ENCODE results near the gene DNAH8. TPM values are rescaled to one million over a fixed set of nuclear protein-coding genes. Genes with fewer than 3 reads are reported as not detected.
A peak's percentile ranks its signal among the peaks of the same experiment; 100 is the strongest.

Gene DNAH8
- total and polyA plus RNA-seq, 2 donors, result 0.05 to 0.11 TPM

GRCh38 chr6:39020136-39020535, 305.0 kb downstream of the DNAH8 start:
- Histone ChIP-seq H3K36me3 (ENCODE audit: control insufficient read depth in 2 of 2, insufficient read depth in 2 of 2, low read length in 1 of 2) (no peaks in the 10 kb centered on the region), H3K4me1 (ENCODE audit: control insufficient read depth in 2 of 2, insufficient read depth in 2 of 2, low read length in 2 of 2) (no peaks in the 10 kb centered on the region), H3K27ac (ENCODE audit: low read depth in 1 of 2, low read length in 1 of 2) (no peak overlapping the region), H3K4me3 (ENCODE audit: low read length in 2 of 2) (no peak overlapping the region), H3K9me3 (ENCODE audit: control insufficient read depth in 2 of 2, insufficient read depth in 1 of 2, low read length in 1 of 2) (no peaks in the 10 kb centered on the region), H3K27me3 (ENCODE audit: control insufficient read depth in 2 of 2, insufficient read depth in 1 of 2, low read length in 1 of 2) (peaks cover 0 to 9% of the 10 kb centered on the region in 2 donors)
- WGBS, result 87% methylated on average over 2 of the region's 2 CpGs
- DNase-seq (ENCODE audit: low read depth in 6 of 9, low spot score in 9 of 9), result no peak

- Histone ChIP-seq H3K4me1 (ENCODE audit: control insufficient read depth in 2 of 2, insufficient read depth in 2 of 2, low read length in 2 of 2) (no peaks in the 10 kb centered on the region), H3K9me3 (ENCODE audit: control insufficient read depth in 2 of 2, insufficient read depth in 1 of 2, low read length in 1 of 2) (no peaks in the 10 kb centered on the region), H3K36me3 (ENCODE audit: control insufficient read depth in 2 of 2, insufficient read depth in 2 of 2, low read length in 1 of 2) (no peaks in the 10 kb centered on the region), H3K27ac (ENCODE audit: low read depth in 1 of 2, low read length in 1 of 2) (no peak overlapping the region), H3K4me3 (ENCODE audit: low read length in 2 of 2) (no peak overlapping the region), H3K27me3 (ENCODE audit: control insufficient read depth in 2 of 2, insufficient read depth in 1 of 2, low read length in 1 of 2) (peaks cover 0 to 9% of the 10 kb centered on the region in 2 donors)
- DNase-seq (ENCODE audit: low read depth in 6 of 9, low spot score in 9 of 9), result no peak
- WGBS, result 87% methylated on average over 2 of the region's 2 CpGs
Observed at GRCh38 chr6:39021041-39021440, 305.9 kb downstream of the DNAH8 start.

DNA sequence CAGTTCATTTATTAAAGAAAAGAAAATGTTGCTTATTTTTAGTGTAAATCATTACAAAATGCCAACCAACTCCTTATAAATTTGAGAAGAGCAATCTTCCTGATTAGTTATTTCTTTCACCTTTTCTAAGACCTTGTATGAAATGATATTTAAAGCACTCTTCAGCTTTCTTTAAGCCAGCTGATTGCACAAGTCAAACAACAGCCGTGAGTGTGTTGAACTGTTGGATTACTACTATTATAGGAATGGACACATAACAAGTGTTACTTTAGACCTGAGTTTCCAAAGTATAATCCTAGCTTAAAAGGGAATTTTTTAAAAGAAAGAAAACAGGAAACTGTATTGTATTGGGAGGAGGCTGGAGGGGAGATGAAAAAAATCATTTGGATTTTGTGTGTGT, 306.7 kb downstream of the DNAH8 start:
- Histone ChIP-seq H3K4me3 (ENCODE audit: low read length in 2 of 2) (no peak overlapping the region), H3K9me3 (ENCODE audit: control insufficient read depth in 2 of 2, insufficient read depth in 1 of 2, low read length in 1 of 2) (no peaks in the 10 kb centered on the region), H3K36me3 (ENCODE audit: control insufficient read depth in 2 of 2, insufficient read depth in 2 of 2, low read length in 1 of 2) (no peaks in the 10 kb centered on the region), H3K27ac (ENCODE audit: low read depth in 1 of 2, low read length in 1 of 2) (no peak overlapping the region), H3K27me3 (ENCODE audit: control insufficient read depth in 2 of 2, insufficient read depth in 1 of 2, low read length in 1 of 2) (peaks cover 0 to 9% of the 10 kb centered on the region in 2 donors), H3K4me1 (ENCODE audit: control insufficient read depth in 2 of 2, insufficient read depth in 2 of 2, low read length in 2 of 2) (no peaks in the 10 kb centered on the region)
- no peak for DNase-seq (ENCODE audit: low read depth in 6 of 9, low spot score in 9 of 9)
- 95% methylated on average over 1 of the region's 1 CpG for WGBS

GRCh38 chr6:39026175-39026574, 311.1 kb downstream of the DNAH8 start:
- H3K36me3 ChIP-seq (ENCODE audit: control insufficient read depth in 2 of 2, insufficient read depth in 2 of 2, low read length in 1 of 2), result no peaks in the 10 kb centered on the region
- no peaks in the 10 kb centered on the region for H3K9me3 ChIP-seq (ENCODE audit: control insufficient read depth in 2 of 2, insufficient read depth in 1 of 2, low read length in 1 of 2)
- H3K4me3 ChIP-seq (ENCODE audit: low read length in 2 of 2), result no peak overlapping the region
- no peak for DNase-seq (ENCODE audit: low read depth in 6 of 9, low spot score in 9 of 9)
- peaks cover 0 to 7% of the 10 kb centered on the region in 2 donors for H3K27me3 ChIP-seq (ENCODE audit: control insufficient read depth in 2 of 2, insufficient read depth in 1 of 2, low read length in 1 of 2)
- H3K4me1 ChIP-seq (ENCODE audit: control insufficient read depth in 2 of 2, insufficient read depth in 2 of 2, low read length in 2 of 2), result no peaks in the 10 kb centered on the region
- H3K27ac ChIP-seq (ENCODE audit: low read depth in 1 of 2, low read length in 1 of 2), result no peak overlapping the region
- WGBS, result 53% methylated on average over 3 of the region's 3 CpGs

GRCh38 chr6:39029156-39030011, 314.3 kb downstream of the DNAH8 start:
- Histone ChIP-seq H3K4me1 (ENCODE audit: control insufficient read depth in 2 of 2, insufficient read depth in 2 of 2, low read length in 2 of 2) (no peaks in the 10 kb centered on the region), H3K9me3 (ENCODE audit: control insufficient read depth in 2 of 2, insufficient read depth in 1 of 2, low read length in 1 of 2) (no peaks in the 10 kb centered on the region), H3K27me3 (ENCODE audit: control insufficient read depth in 2 of 2, insufficient read depth in 1 of 2, low read length in 1 of 2) (peaks cover 0 to 7% of the 10 kb centered on the region in 2 donors), H3K4me3 (ENCODE audit: low read length in 2 of 2) (no peak overlapping the region), H3K36me3 (ENCODE audit: control insufficient read depth in 2 of 2, insufficient read depth in 2 of 2, low read length in 1 of 2) (no peaks in the 10 kb centered on the region), H3K27ac (ENCODE audit: low read depth in 1 of 2, low read length in 1 of 2) (no peak overlapping the region)
- whole genome bisulfite sequencing, result 81% methylated on average over 13 of the region's 13 CpGs
- DNase-seq (ENCODE audit: low read depth in 6 of 9, low spot score in 9 of 9), result peak in 4 of 9 donors; percentile 3 to 35 (median 22)

DNA sequence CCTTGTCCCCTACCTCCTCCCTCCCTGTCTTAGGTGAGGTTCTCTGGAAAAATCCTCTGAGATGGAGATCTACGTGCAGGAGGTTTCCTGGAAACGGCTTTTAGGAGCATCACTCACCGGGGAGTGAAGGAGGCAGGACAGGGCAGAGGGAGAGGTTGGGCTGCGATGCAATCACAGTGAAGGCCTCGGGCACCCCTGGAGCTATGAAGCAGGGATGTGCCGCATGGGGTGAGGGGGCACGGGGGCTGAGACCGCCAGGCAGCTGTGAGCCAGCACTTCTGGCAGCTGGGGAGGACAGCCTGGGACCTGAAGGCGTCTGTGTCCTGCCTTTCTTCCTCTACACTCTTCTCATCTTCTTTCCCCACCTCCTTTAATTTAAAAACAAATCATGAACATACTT, 320.6 kb downstream of the DNAH8 start:
- Histone ChIP-seq H3K4me3 (ENCODE audit: low read length in 2 of 2) (no peak overlapping the region), H3K4me1 (ENCODE audit: control insufficient read depth in 2 of 2, insufficient read depth in 2 of 2, low read length in 2 of 2) (no peaks in the 10 kb centered on the region), H3K27me3 (ENCODE audit: control insufficient read depth in 2 of 2, insufficient read depth in 1 of 2, low read length in 1 of 2) (peaks cover 0 to 40% of the 10 kb centered on the region in 2 donors), H3K27ac (ENCODE audit: low read depth in 1 of 2, low read length in 1 of 2) (no peak overlapping the region), H3K36me3 (ENCODE audit: control insufficient read depth in 2 of 2, insufficient read depth in 2 of 2, low read length in 1 of 2) (no peaks in the 10 kb centered on the region), H3K9me3 (ENCODE audit: control insufficient read depth in 2 of 2, insufficient read depth in 1 of 2, low read length in 1 of 2) (no peaks in the 10 kb centered on the region)
- WGBS, result 57% methylated on average over 9 of the region's 9 CpGs
- DNase-seq (ENCODE audit: low read depth in 6 of 9, low spot score in 9 of 9), result no peak

DNA sequence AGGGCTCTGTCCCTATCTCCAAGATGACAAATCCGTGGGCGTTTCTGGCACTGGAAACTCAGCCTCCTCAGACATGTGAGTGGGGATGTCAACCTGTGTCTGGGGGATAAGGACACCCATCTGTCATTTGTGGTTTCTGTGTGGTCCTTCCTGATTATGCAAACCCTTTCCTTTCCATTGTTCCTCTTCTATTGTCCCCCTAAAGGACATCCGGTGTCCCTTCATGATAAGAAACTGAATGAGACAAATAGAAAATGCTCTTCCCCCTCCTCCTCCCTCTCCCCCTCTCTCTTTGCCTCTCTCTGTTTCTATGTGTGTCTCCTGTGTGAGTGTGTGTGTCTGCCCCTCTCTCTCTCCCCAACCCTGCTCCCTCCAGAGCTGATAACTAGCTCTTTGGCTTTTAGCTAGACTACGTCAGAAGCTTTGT, 322.0 kb downstream of the DNAH8 start:
- Histone ChIP-seq H3K4me1 (ENCODE audit: control insufficient read depth in 2 of 2, insufficient read depth in 2 of 2, low read length in 2 of 2) (no peaks in the 10 kb centered on the region), H3K27ac (ENCODE audit: low read depth in 1 of 2, low read length in 1 of 2) (no peak overlapping the region), H3K4me3 (ENCODE audit: low read length in 2 of 2) (no peak overlapping the region), H3K27me3 (ENCODE audit: control insufficient read depth in 2 of 2, insufficient read depth in 1 of 2, low read length in 1 of 2) (peaks cover 0 to 40% of the 10 kb centered on the region in 2 donors), H3K9me3 (ENCODE audit: control insufficient read depth in 2 of 2, insufficient read depth in 1 of 2, low read length in 1 of 2) (no peaks in the 10 kb centered on the region), H3K36me3 (ENCODE audit: control insufficient read depth in 2 of 2, insufficient read depth in 2 of 2, low read length in 1 of 2) (no peaks in the 10 kb centered on the region)
- DNase-seq (ENCODE audit: low read depth in 6 of 9, low spot score in 9 of 9), result no peak
- WGBS, result 35% methylated on average over 4 of the region's 4 CpGs

DNA sequence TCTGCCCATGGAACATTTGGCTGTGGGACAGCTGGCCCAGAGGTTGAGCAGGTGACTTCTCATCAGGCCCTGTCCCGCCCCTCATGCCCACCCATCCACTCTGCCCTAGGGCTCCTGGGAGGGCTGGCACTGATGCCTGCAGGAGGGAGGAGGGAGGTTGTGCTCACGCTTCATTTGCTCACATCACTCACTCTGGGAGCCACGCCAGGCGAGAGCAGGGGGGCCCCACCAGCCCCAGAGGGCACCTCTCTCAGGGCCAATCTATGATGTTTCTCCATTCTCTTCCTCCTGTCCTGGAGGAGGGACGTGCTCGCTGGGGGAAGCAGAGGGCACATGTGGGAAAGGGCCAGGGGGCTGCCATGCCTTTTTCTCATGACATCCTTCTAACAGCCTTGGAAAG, 322.6 kb downstream of the DNAH8 start:
- H3K9me3 ChIP-seq (ENCODE audit: control insufficient read depth in 2 of 2, insufficient read depth in 1 of 2, low read length in 1 of 2), result no peaks in the 10 kb centered on the region
- peaks cover 0 to 40% of the 10 kb centered on the region in 2 donors for H3K27me3 ChIP-seq (ENCODE audit: control insufficient read depth in 2 of 2, insufficient read depth in 1 of 2, low read length in 1 of 2)
- DNase-seq (ENCODE audit: low read depth in 6 of 9, low spot score in 9 of 9), result no peak
- no peak overlapping the region for H3K27ac ChIP-seq (ENCODE audit: low read depth in 1 of 2, low read length in 1 of 2)
- no peaks in the 10 kb centered on the region for H3K4me1 ChIP-seq (ENCODE audit: control insufficient read depth in 2 of 2, insufficient read depth in 2 of 2, low read length in 2 of 2)
- 83% methylated on average over 6 of the region's 6 CpGs for WGBS
- H3K4me3 ChIP-seq (ENCODE audit: low read length in 2 of 2), result no peak overlapping the region
- H3K36me3 ChIP-seq (ENCODE audit: control insufficient read depth in 2 of 2, insufficient read depth in 2 of 2, low read length in 1 of 2), result no peaks in the 10 kb centered on the region

DNA sequence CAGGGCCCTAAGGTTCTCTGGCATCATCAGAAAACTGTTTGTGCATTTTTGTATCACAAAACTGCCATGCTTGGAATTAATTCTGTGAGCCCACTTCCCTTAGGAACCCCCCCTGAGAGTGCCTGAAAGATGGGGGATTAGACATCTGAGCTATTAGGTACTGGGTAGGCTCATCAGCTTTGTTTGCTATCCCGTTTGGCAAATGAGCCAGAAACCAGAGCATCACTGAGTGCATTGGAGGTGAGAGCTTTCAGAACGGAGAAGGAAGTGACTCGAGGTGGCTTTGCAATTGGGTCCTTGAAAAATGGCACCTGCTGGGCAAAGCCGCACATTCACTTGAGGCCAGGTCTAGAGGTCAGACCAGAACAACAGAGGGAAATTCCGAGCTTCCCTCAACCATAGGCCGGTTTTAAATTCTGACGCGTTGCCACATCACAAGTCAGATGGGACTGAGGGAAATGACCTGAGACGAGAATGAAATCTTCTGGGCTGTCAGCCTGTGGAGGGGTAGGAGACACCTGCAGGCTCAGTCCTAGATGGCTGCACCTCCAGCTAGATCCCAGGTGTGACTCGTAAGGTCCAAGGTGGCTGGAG, 325.1 kb downstream of the DNAH8 start:
- Histone ChIP-seq H3K4me3 (ENCODE audit: low read length in 2 of 2) (no peak overlapping the region), H3K27me3 (ENCODE audit: control insufficient read depth in 2 of 2, insufficient read depth in 1 of 2, low read length in 1 of 2) (peaks cover 0 to 41% of the 10 kb centered on the region in 2 donors), H3K9me3 (ENCODE audit: control insufficient read depth in 2 of 2, insufficient read depth in 1 of 2, low read length in 1 of 2) (no peaks in the 10 kb centered on the region), H3K36me3 (ENCODE audit: control insufficient read depth in 2 of 2, insufficient read depth in 2 of 2, low read length in 1 of 2) (no peaks in the 10 kb centered on the region), H3K27ac (ENCODE audit: low read depth in 1 of 2, low read length in 1 of 2) (no peak overlapping the region), H3K4me1 (ENCODE audit: control insufficient read depth in 2 of 2, insufficient read depth in 2 of 2, low read length in 2 of 2) (no peaks in the 10 kb centered on the region)
- WGBS, result 89% methylated on average over 10 of the region's 10 CpGs
- no peak for DNase-seq (ENCODE audit: low read depth in 6 of 9, low spot score in 9 of 9)

Data from thymus (tissue), 11 donors.